Astrocyte of the spinal cord (primary cell): Measurements from ENCODE around the gene AP1M1.

Experiments
- DNase-seq: peaks from one replicate; pipeline ENCODE4 v3.0.0; 2011; ENCODE audit warnings: low read depth, low spot score
- H3K4me3 ChIP-seq: 2 replicates; pipeline ENCODE4 v1.5.1; 2011; ENCODE audit warnings: low read depth, mild to moderate bottlenecking, low read length, moderate library complexity
- in situ Hi-C: cut with HindIII; loops from 2 replicates; pipeline ENCODE4 v1.10.0; 2017; ENCODE audit warnings: low sequenced_read_pairs
- TF ChIP-seq, protein P1 (sequence below): IDR thresholded peaks from 2 replicates; pipeline ENCODE4 v1.5.1; 2012; ENCODE audit warnings: low read depth, mild to moderate bottlenecking, low read length, inconsistent platforms

AP1M1 gene

DNA sequence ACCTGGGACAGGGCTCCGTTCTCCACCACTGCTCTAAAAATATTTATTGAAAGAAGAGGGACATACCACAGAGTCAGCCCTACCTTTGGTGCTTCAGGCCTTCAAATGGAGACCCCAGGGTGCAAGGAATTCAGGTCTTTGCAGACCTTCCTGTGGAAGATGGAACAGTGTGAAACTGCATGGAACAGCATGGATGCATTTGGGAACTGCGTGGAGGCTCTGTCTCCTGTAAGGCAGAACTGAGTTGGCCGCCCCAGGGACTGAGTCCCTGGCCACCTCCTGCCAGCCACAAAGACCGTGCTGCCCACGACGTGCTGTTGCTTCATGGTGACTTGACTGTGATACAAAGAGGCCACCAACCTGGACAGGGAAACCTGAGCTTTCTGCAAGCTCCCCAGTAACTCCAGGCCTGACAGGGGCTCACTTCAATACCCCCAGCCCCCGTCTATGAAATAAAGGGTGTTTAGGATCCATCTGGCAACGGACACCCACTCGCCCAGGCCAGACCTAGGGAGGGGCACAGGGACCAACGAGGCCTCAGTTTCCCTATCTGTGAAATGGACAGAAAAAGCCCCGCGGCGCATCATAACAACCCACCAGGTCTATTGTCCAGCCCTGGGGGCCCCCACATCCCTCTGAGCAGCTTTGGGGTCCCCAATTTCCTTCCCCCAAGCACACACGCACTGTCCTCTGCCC lies 68.3 kb downstream of the AP1M1 start:
- TF ChIP-seq, protein P1, sequence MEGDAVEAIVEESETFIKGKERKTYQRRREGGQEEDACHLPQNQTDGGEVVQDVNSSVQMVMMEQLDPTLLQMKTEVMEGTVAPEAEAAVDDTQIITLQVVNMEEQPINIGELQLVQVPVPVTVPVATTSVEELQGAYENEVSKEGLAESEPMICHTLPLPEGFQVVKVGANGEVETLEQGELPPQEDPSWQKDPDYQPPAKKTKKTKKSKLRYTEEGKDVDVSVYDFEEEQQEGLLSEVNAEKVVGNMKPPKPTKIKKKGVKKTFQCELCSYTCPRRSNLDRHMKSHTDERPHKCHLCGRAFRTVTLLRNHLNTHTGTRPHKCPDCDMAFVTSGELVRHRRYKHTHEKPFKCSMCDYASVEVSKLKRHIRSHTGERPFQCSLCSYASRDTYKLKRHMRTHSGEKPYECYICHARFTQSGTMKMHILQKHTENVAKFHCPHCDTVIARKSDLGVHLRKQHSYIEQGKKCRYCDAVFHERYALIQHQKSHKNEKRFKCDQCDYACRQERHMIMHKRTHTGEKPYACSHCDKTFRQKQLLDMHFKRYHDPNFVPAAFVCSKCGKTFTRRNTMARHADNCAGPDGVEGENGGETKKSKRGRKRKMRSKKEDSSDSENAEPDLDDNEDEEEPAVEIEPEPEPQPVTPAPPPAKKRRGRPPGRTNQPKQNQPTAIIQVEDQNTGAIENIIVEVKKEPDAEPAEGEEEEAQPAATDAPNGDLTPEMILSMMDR: no peak
- DNase-seq: no peak

DNA sequence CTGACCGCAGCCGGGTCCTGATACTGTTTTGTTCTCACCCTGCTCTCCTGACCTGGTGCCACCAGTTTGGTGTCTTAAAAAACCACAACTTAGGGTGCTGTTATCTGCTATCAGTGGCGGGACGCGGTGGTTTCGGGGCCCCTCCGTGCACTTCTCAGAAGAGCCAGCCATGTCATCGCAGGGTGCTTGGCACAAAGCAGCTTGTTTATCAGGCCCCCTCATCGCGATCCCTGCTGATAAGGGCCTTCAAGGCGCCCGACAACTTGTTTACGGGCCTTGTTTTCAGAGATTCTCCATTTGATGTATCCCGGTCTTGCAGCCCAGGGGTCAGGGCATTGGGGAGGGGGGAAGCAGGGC lies 68.9 kb downstream of the AP1M1 start:
- in situ Hi-C loops: no loop called here
- TF ChIP-seq, protein P1: no peak
- no peak for DNase-seq

More for the DNA sequence above, 68.3 kb downstream of the AP1M1 start:
- no peak overlapping the region for H3K4me3 ChIP-seq
- in situ Hi-C loops: no loop called here

DNA sequence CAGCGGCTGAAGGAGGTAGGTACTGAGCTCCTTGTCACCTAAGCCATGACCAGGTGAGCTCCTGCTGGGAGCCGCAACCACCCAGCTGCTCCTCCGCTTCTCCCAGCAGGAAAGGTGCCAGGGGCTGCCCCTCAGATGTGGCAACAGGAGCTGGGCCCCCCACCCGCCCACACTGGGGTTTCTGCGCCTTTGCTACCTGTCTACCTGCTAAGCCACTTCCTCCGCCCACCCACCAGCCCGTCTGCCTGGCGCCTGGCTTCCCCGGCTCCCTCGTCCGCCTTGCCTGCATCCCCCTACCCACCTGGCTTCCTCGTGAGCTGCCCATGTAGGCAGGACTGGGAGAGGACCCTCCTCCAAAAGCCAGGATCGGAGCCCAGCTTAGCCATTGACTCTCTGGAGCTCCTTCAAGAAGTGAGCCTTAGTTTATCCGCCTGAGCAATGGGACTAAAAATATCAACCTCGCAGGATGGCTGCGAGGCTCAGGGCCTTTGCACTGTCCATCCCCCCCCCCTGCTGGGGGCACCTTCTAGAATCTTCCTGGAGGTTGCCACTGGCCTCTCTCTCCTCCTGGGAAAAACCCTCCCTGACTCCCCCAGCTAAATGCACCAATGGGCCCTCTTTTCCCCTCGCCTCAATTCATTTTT lies 71.1 kb downstream of the AP1M1 start:
- TF ChIP-seq, protein P1: no peak
- DNase-seq: no peak
- in situ Hi-C loops: no loop called here
- no peak overlapping the region for H3K4me3 ChIP-seq

More for the DNA sequence above, 68.9 kb downstream of the AP1M1 start:
- H3K4me3 ChIP-seq: no peak overlapping the region

DNA sequence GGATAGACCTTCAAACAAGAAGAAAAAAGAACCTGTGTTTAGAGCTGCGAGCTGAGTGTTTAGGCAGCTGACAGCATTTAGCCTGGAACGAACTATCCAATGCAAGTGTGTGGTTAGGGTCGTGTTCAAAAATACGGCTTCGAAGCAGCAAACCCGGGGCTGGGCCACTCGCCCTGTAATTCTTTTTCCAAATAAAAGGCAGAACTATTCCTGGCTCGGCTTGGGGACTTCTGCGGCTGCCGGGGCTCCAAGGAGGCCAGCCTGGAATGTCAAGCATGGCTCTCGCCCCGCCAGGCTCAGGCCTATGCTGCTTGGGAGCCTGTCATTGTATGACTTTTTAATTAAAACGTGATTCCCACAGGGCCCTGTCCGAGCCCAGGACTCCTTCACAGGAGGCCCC lies 75.2 kb downstream of the AP1M1 start:
- in situ Hi-C loops: no loop called here
- TF ChIP-seq, protein P1: no peak
- no peak overlapping the region for H3K4me3 ChIP-seq
- peak; percentile 51 for DNase-seq

DNA sequence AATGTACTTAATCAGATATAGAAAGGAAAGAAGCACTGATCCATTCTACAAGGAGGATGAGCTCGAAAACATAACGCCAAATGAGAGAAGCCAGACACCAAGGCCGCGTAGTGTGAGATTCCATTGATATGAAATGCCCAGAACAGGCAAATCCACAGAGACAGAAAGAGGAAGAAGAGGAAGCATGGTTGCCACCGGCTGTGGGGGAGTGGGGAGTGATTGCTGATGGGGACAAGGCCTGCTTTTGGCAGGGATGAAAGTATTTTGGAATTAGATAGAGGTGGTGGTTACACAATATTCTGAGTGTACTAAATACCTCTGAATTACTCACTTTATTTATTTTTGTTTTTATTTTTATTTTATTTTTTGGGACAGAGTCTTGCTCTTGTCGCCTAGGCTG lies 76.7 kb downstream of the AP1M1 start:
- H3K4me3 ChIP-seq: no peak overlapping the region
- in situ Hi-C loops: no loop called here
- no peak for DNase-seq
- TF ChIP-seq, protein P1: no peak

DNA sequence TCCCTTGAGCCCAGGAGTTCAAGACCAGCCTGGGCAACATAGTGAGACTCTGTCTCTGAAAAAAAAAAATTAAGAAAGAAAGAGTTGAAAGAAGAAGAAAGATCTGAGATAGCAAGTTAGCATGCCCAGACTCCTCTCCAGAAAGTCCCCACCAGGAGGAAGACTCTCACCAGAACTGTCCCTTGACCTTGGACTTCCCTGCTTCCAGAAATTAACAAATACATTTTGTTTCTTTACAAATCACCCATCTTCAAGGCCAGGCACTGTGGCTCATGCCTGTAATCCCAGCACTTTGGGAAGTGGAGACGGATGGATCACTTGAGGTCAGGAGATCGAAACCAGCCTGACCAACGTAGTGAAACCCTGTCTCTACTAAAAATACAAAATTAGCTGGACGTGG lies 82.6 kb downstream of the AP1M1 start:
- no peak for DNase-seq
- H3K4me3 ChIP-seq: no peak overlapping the region
- in situ Hi-C loops: no loop called here
- TF ChIP-seq, protein P1: no peak
